Hematopoietic multipotent progenitor cell treated with erythropoietin and hydrocortisone succinate and interleukin-3 and kit ligand, for 4 days (in vitro differentiated cells): Measurements from ENCODE around the gene HCCS.
"Not testable (repeated sequence)": the region's sequence is repeated elsewhere in the genome, so short reads cannot be mapped to it uniquely, and the experiment has no call there.

Experiments
- DNase-seq: peaks from one replicate; pipeline ENCODE4 v3.0.0-alpha.2; 2015

HCCS gene

DNA sequence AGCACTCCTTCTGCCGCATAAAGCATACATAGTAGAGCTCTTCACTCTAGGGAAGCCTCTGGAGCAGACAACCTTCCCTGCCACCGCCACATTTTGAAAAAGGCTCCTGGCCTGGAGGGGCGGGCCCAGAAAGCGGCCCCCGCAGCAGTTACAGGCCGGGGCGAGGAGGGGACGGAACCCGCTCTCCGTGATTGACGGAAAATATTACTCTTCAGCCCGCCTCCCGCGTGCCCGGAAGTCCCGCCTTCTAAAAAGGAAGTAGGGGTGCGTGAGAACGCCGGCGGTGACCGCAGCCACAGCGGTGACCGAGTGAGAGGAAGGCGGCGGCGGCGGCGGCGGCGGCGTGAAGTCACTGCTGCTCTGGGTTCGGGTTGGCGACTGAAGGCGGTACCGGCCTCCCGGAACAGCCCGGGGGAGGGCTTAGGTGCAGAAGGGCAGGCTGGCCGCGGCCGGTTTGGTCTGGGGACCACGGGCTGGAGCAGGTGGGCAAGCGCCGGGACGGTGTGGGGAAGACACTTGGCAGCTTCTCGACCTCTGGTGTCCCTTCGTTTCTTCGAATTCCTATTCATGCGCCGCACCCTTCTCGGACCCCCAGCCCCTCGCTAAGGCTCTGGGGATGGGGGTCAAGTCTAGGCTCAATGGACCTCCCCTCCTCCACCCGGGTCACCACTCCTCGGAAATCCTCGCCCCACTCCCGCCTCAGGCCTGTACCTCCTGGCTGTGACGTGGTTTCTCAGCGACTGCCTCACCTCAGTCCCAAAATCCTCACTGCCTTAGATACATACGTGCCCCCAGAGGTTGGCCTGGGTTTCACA, at the start of gene HCCS:
TSS of gene HCCS (plus strand) at position 296 of the 815 bp plus-strand sequence. CDS start 729 bp downstream, outside the sequence.
- DNase-seq, result peak; percentile 93

DNA sequence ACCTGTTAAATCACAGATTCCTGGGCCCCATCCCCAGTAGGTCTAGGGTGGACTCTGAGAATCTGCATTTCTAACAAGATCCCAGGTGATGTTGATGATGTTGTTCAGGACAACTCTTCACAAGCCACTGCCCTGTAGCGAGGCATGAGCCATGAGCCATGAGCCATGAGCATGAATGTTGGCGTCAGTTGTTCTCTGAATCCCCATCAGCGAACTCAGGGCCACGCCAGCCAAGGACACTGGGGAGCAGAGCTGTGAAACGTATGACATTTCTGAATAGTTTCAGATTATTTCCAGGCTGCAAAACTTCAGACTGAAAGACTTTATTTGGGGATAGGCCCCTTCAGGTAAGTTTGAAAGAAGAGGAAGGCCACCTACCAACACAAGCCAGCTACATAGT, 46.9 kb upstream of the HCCS start:
- no peak for DNase-seq

DNA sequence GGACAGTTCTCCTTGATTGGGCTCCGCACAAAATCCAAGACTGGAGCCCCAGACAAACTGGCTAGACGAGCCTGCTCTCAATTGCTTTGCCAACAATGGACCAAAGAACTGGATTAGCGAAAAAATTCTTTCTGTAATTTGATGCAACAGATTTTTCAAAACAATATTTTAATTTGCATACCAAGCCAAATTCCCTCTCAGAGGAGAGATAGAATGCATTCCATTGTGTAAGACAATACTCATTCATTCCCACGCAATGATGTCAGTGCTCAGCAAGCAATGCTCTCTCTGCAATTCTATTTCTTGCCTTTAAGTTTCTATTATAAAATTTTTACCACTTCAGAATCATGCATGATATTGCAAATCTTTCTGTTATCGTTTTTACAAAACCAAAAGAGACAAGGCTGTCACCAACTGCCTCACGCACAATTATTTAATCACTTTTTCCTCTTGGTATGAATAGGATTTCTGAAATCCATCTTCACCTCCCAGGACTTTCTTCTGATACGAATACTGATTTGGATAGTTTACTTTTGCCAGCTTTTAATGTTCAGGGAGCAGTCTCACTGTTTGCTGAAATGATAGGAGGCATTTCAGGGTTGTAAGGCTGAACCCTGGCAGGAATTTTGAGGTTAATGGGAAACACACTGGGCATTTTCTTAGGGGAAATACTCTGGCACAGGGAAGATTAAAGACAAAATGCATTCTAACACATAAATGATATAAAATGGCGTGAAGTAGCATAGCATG, 46.1 kb upstream of the HCCS start:
- no peak for DNase-seq

DNA sequence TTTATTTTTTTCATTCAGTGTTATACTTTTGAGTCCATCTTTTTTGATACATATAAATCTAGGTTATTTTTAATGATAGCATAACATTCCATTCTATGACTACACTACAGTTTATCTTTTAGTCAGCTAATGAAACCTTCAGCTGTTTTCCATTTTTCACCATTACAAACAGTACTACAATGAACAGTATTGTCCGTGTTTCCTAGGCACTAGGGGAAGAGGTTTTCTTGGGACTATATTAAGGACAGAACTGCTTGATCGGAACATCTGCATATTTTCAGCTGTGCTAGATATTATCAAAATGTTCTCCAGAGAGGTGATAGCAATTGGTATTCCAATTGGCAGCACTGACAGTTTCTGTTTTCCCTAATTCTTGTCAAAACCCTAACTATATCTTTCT, 44.3 kb upstream of the HCCS start:
- DNase-seq, result no peak

DNA sequence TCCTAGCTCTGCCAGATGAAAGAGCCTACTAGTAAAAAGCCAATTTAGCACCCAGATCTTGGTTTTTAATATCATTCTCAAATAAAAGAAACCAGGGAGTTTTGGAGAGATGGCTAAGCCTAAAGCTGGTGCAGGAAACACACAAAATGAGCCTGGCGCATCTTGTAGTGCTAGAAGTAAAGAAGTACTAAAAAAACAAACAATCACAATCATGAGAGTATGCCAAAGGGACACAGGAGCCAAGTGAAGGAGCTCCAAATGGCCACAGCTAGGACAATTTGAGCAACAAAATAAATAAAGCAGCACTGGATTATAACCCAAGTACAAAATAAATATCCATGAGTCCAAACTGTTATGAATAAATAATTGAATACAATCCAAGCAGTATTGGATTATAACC, 37.8 kb upstream of the HCCS start:
- no peak for DNase-seq

DNA sequence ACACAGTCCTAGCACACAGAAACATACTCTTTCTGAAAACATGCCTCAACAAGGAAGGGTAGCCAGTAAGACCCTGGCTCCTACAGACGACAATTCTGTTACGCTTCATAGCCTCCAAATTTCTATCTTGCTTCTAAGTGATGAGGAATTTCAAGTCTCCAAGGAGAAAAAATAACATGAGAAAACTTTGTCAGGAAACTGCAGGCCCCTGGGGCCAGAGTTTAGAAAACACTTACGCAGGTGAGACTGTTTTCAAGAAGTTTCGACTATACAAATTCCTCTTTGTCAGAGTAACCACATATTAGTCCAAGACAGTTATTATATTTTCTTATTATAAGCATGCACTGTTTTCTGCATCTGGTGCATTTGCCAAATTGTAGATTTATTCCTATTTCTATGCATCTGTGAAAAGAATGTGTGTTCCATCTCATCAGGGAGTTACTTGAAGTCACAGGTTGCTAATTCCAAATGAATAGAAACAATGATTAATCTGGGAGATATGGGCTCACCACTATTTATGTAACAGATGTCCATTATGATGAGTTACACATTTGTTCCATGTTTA, 30.3 kb upstream of the HCCS start:
- DNase-seq, result no peak

DNA sequence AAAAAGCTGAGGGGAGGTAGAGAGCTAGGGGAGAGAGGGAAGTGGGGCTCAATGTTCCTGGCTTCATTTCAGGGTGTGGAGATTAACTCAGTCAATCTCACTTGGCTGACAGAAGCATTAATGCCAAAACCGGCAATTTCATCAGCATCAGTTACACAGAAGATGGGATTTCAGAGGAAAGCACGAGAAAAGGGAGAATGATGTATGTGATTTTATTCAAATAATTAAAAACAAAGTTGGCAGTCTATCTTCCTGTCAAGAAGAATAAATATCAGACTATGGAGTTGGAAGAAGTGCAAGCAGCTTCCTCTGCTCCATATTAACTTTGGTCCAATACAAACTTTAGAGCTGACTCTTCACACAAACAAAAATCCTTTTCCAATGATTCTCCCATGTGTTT, 29.6 kb upstream of the HCCS start:
- no peak for DNase-seq

DNA sequence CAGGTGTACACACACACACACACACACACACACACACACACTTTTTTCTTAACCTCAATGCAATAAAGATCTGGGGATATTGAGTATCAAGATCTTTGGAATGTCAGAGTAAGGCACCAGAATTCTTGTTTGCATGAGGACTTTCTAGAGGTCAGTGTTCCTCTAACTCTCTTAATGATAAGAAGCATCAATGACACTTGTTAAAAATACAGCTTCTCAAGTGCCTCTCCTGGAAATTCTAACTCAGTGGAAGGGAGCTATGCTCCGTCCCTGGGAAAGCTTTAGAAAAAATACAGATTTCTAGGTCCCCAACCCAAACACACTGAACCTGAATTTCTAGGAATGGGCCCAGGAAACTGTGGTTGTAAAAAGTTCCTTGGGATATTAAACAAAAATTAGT, 25.8 kb upstream of the HCCS start:
- DNase-seq, result no peak

DNA sequence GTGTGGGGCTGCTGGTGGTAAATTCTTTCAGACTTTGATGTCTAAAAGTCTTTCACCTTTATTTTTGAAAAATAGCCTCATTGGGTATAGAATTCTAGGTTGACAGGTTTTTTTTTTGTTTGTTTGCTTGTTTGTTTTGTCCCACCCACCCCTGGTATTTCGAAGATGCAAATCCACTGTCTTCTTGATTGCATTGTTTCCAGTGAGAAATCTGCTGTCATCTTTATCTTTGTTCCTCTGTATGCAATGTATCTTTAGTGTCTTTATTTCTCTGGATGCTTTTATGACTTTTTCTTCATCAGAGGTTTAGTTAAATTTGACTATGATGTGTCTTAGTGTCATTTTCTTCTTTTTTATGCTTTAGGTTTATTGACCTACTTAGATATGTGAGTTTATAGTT, 21.3 kb upstream of the HCCS start:
- DNase-seq, result no peak

DNA sequence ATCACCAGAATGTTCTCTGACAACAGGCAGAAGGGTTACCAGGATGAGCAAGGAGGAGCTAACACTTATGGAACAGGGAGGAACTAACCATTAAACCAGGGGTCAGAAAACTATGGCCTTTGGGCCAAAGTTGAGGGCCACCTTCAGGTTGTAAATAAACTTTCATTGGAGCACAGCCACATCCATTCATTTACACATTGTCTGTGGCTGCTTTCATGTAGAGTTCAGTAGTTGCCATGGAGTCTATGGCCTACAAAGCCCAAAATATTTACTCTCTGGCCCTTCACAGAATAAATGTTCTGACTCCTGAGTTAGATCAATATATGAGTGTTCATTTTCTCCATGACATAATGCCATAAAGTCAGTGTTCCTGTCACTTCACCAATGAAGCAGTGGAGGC, 13.2 kb upstream of the HCCS start:
- no peak for DNase-seq

DNA sequence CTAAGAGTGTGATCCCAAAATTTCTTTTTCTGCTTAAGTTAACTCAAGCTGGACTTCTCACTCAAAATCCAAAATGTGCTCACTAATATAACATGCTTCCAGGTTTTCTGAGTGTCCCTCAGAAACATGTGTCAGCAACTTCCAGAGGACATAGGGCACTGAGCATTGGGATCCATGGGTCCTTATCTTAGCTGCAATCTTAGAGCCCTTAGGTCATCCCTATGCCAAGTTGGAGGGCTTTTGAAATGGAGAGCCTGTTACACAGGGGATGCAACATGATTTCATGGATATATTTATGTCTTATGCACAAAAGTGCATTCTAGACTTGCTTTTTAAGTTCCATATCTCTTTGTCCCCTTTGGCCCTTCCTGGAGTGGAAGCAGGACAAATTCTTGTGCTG, 11.7 kb upstream of the HCCS start:
- DNase-seq, result no peak

DNA sequence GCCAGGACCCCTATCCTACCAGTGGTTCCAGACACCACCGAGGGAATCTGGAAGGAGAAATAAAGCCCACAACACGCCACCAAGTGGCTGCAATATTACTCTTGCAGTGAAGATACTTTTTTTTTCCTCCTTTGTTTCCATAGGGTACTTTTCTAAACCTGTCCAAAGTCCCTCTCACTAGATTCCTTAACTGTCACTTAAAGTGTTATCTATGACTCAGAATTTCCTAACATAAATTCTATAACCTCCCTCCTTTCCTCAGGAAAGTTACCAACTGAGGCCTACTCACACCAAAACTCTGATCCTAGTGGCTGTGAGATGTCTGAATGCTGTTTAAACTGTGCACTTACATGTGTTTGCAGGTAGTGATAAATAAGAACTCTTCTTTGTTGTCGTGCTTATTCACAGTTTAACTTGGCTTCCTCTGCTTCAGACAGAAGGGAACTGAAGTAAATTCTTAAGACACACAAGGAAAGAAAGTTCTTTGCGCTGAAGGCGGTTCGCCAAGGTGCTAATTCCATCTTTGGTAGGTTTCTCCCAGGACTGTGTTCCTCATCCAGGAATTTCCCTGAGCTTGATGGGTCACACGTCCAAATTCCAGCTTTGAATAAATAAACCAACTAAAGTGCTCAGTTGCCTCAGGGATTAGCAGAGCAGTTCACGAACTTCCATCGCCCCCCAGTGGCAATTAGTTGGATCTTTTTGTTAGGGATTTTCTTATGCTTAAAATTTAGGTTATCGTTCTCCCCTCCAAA, 10.7 kb upstream of the HCCS start:
- DNase-seq, result peak; percentile 32

DNA sequence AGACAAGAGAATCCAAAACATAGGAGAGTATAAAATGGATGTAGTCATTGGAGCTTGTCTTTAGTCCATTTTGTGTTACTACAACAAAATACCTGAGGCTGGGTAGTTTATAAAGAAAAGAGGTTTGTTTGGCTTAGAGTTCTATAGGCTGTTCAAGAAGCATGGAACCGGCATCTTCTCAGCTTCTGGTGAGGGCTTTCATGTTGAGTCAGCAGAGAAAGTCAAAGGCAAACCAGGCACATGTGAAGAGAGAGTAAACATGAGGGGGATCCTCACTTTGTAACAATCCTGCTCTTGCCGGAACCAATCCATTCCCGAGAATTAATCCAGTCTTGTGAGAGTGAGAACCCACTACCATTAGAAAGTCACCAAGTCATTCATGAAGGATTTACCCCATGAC, 8.1 kb upstream of the HCCS start:
- DNase-seq, result no peak

DNA sequence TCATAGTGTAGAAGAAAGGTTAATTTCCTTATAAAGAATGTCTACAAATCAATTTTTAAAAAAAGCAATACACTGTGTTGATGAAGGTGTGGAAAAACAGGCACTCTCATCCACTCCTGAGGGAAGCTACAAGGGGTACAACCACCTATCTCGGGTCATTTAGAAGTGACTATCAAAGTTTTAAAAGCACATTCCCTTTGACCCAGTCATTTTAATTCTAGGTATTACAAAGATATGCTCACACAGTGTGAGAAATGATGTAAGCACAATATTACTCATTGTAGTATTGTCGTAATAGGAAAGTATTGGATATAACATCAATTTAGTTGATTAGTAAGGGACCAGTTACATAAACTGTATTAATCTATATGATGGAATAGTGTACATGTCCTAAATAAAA, 7.4 kb upstream of the HCCS start:
- DNase-seq, result no peak

DNA sequence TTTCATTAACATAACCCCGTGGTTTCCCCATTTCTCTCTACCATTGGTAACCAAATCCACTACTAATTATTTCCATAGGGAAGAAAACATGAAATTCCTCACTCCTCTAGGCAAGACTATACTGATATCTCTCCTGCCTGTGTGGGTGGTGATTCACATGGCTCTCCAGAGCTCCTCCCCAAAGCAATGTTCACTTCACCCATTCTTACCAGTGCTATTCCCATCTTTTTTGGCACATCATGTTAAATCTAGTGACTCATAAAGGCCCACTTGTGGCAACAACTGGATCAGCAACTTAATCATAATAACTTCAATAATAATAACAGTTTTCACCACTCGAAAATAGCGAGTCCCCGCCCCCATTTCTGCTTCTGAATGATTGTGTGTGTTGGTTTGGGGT, 6.1 kb upstream of the HCCS start:
- DNase-seq, result peak; percentile 4

DNA sequence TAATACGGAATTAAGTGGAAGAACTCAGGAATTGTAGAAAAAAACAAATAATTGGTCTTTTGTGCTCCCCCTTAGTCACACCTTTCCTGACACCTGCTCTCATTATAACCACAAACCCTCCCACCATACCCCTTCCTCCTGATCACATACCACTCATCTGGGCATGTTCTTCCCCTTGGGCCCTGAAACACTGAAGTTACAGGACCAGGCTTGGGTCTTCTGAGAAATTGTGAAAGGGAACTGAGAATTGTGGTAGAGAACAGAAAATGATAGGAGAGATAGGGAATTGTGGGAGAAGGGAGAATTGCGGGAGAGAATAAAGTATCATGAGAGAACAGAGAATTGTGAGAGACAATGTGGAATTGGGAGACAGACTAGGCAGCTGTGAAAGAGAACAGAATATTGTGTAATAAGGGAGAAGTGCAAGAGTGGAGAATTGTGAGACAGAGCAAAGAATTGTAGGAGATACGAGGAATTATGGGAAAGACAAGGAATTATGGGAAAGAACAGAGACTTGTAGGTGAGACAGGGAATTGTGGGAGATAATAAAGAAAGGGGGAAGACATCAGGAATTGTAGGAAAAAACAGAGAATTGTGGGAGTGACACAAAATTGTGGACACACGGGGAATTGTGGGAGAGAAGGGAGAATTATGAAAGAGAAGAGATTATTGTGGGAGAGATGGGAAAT, 2.7 kb upstream of the HCCS start:
- DNase-seq, result no peak

DNA sequence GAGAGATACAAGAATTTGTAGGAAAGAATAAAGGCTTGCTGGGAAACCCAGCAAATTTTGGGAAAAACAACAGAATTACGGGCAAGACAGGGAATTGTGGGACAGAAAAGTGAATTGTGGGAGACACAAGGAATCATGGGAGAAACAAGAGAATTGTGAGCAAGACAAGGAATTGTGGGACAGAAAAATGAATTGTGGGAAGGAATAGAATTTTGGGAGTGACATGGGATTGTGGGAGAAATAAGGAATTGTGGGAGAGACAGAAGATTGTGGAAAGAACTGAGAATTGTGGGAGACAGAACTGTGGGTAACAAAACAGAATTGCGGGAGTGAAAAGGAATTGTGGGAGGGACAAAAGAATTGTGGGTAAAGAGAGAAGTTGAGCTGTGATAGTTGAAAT, 1.2 kb upstream of the HCCS start:
- no peak for DNase-seq

DNA sequence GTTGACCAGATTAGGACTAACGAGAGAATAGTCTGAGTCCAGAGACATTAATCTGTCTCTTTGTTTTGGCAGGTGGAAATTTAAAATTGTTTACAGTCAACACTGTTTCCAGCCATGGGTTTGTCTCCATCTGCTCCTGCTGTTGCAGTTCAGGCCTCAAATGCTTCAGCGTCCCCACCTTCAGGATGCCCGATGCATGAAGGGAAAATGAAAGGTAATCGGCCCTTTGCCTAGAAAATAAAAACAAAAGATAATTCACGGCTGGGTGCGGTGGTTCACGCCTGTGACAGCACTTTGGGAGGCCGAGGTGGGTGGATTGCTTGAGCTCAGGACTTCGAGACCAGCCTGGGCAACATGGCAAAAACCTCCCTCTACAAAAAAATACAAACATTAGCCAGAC, 815 bp downstream of the HCCS start:
- DNase-seq, result no peak

DNA sequence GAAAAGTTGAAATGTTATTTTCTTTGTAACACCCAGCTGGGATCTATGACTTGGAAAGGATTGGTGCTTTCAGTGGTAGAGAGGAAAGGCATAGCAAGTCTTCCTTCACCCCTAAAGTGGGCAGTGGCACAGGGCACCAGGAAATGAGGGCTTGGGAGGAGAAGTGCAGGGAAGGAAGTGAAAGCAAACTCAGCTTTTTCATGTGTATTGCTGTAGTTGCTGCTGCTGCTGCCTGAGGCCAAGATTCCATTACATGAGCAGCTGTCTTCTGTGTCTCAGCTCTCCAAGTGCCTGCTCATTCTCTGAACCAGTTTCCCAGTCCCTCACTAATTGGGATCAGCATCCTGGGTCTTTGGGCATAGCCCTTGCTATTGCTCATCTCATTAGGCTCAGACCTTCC, 2.6 kb downstream of the HCCS start:
- no peak for DNase-seq

DNA sequence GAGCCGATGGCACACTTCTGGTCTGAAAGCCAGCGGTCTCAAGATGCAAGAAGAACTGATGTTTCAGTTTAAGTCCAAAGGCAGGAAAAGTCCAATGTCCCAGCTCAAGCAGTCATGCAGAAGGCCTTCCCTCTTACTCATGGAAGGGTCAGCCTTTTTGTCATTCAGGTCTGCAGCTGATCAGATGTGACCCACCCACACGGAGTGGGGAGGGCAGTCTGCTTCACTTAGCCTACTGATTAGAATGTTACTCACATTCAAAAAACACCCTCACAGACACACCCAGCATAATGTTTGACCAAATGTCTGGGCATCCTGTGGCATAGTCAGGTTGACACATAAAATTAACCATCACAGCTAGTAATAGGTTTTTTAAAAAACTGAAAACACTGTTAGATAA, 6.6 kb downstream of the HCCS start:
- no peak for DNase-seq

DNA sequence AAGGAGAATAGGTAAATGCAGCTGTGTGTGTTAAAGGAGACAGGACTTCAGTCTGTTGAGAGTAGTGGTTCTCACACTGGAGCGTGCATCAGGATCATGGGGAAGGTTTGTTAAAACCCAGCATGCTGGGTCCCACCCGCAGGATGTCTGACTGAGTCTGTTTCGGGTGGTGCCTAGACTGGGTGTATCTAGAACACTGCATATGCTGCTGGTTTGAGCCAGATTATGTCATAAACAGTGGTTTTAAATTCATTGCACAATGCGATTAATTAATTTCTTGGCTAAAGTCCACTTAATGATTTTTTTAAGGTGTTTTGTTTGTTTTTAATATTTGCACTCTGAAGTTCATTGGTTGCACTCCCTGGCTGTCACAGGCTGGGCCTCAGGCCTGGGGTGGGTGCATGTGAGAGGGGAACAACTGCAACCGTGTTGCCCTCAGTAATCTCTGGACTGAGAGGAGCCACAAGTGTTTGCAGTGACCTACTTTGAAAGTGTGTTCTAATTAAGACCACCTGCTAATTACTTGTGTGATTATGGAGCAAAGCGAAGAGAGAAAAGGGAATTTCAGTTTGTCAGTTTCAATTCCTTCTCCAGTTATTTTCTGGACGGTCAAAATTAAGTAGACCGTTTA, 8.3 kb downstream of the HCCS start:
- peak; percentile 10 for DNase-seq

DNA sequence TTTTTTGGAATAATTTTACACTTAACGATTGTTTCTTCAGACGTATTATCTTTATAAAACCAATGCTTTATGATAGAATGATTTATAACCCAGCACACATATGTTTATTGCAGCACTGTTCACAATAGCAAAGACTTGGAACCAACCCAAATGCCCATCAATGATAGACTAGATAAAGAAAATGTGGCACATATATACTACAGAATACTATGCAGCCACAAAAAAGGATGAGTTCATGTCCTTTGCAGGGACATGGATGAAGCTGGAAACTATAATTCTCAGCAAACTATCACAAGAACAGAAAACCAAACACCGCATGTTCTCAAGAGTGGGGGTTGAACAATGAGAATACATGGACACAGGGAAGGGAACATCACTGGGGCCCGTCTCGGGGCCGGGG, 12.0 kb downstream of the HCCS start:
- not testable (repeated sequence) for DNase-seq
